Activated B cell treated with CpG ODN at 0.5 μM for 24 hours (primary cell): Measurements from ENCODE around the gene ZMYND10. TPM values are rescaled to one million over a fixed set of nuclear protein-coding genes. Genes with fewer than 3 reads are reported as not detected.

Experiments
- ATAC-seq: fragments of 200-7000 bp; cut with Tn5 transposase; one replicate; pipeline ENCODE4 v1.10.0; 2021; ENCODE audit warnings: low read depth, mild to moderate bottlenecking, moderate library complexity
- CTCF ChIA-PET: fragments of 350-600 bp; sonication (Branson Sonifier 250); formaldehyde crosslinking; loops from one replicate; lab custom pipeline; 2021; ENCODE audit warnings: antibody characterized with exemption; lab: Charles Lee
- POLR2A ChIA-PET: fragments of 350-600 bp; sonication (Branson Sonifier 250); formaldehyde crosslinking; loops from one replicate; lab custom pipeline; 2021; ENCODE audit warnings: antibody characterized with exemption; lab: Charles Lee
- DNase-seq: peaks from one replicate; pipeline ENCODE4 v3.0.0; 2022
- H3K27ac Mint-ChIP-seq: one replicate; pipeline ENCODE4 v1.8.0; 2020; ENCODE audit warnings: mixed read lengths
- H3K27me3 Mint-ChIP-seq: one replicate; pipeline ENCODE4 v1.8.0; 2021; ENCODE audit warnings: mixed read lengths
- H3K36me3 Mint-ChIP-seq: one replicate; pipeline ENCODE4 v1.8.0; 2021; ENCODE audit warnings: low read depth, mixed read lengths
- H3K4me1 Mint-ChIP-seq: one replicate; pipeline ENCODE4 v1.8.0; 2021; ENCODE audit warnings: mixed read lengths
- H3K4me3 Mint-ChIP-seq: one replicate; pipeline ENCODE4 v1.8.0; 2020; ENCODE audit warnings: mild to moderate bottlenecking, mixed read lengths
- H3K9me3 Mint-ChIP-seq: one replicate; pipeline ENCODE4 v1.8.0; 2020; ENCODE audit warnings: mixed read lengths
- intact Hi-C: fragments of 100-400 bp; cut with micrococcal nuclease; formaldehyde crosslinking; loops from one replicate; pipeline ENCODE4 v1.15.1; 2024
- total RNA-seq: library from RNA; stranded (reverse); gene quantifications from 2 replicates; pipeline ENCODE4 v1.2.3, GENCODE V29; 2022
- TF ChIP-seq, protein P1 (sequence below): fragments of 200-600 bp; IDR thresholded peaks from one replicate; pipeline ENCODE4 v1.8.0; 2022; ENCODE audit warnings: antibody characterized with exemption, mild to moderate bottlenecking

Gene ZMYND10
- total RNA-seq, 1 donor from 2014 or later = 0.64 TPM

DNA sequence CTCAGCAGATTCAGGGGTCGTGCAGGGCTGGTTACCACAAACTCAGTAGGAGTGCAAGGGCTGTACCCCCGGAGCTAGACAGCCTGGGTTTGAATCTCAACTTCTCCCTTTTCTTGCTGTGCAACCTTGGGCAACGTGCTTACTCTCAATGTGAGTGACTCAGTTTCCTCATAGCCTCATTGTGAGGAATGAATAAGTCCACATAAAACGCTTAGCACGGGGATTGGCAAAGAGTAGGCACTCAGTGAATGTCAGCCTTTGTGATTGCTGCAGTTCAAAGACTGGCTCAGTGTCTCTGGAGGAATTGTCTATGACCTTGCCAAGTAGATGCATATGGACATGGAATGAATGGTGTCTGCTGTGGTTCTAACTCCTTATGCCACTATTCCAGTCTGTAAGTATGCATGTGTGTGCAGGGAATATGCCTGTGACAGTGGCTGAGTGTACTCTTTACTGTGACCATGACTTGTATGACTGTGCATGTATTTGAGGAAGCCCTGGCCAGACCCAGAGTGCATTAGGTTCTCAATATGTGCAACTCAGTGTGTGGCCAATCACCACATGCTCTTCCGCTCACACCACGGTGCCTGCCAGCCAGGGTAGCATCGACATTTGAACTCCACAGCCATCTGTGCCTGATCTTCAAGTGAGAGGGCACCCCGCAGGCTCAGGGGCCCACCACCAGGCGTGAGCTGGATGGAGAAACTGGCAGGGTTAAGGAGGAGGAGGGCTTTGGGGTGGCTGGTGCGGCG lies 45.4 kb downstream of the ZMYND10 start:
- intact Hi-C loops = loop anchor here (1.0 to 10.0 kb wide), 10 partner anchors 21 to 1275 kb away; partner anchors contain the start of genes APEH, HEMK1, IMPDH2 and INKA1
- ATAC-seq (no peak), DNase-seq (no peak)
- TF ChIP-seq, protein P1, sequence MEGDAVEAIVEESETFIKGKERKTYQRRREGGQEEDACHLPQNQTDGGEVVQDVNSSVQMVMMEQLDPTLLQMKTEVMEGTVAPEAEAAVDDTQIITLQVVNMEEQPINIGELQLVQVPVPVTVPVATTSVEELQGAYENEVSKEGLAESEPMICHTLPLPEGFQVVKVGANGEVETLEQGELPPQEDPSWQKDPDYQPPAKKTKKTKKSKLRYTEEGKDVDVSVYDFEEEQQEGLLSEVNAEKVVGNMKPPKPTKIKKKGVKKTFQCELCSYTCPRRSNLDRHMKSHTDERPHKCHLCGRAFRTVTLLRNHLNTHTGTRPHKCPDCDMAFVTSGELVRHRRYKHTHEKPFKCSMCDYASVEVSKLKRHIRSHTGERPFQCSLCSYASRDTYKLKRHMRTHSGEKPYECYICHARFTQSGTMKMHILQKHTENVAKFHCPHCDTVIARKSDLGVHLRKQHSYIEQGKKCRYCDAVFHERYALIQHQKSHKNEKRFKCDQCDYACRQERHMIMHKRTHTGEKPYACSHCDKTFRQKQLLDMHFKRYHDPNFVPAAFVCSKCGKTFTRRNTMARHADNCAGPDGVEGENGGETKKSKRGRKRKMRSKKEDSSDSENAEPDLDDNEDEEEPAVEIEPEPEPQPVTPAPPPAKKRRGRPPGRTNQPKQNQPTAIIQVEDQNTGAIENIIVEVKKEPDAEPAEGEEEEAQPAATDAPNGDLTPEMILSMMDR = no peak
- H3K9me3 Mint-ChIP-seq = no peaks in the 10 kb centered on the region
- peaks cover 34% of the 10 kb centered on the region for H3K4me1 Mint-ChIP-seq
- H3K27me3 Mint-ChIP-seq = no peaks in the 10 kb centered on the region
- peak overlapping the region; percentile 98 for H3K4me3 Mint-ChIP-seq
- POLR2A ChIA-PET = interaction anchor here (0.6 to 3.4 kb wide), 16 partner anchors 17 to 1207 kb away, joined by 3 to 62 read pairs (median 6); partner anchors contain the start of genes CYB561D2, DAG1, GNAI2 and HEMK1
- CTCF ChIA-PET = interaction anchor here (0.9 to 1.8 kb wide), 5 partner anchors 14 to 106 kb away, joined by 3 to 9 read pairs (median 5); partner anchors contain the start of gene HYAL2
- peak overlapping the region; percentile 98 for H3K27ac Mint-ChIP-seq
- H3K36me3 Mint-ChIP-seq = peaks cover 6% of the 10 kb centered on the region

DNA sequence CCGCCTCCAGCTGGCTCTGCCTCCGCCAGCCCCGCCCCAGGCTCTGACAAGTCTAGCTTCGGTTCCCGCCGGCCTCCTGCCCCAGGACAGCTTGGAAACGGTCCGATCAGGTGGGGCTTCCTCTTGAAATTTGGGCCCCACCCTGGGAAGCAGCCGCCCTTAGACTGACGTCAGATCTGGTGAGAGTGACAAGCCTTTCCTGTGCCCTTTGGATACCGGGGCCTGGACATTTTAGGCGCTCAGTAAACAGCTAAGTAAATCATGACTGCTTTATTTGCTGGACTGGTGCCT lies 45.9 kb downstream of the ZMYND10 start:
- Mint-ChIP-seq H3K9me3 (no peaks in the 10 kb centered on the region), H3K27ac (peak overlapping the region; percentile 98), H3K27me3 (no peaks in the 10 kb centered on the region), H3K36me3 (peaks cover 6% of the 10 kb centered on the region), H3K4me1 (peaks cover 30% of the 10 kb centered on the region), H3K4me3 (peak overlapping the region; percentile 98)
- no peak for ATAC-seq
- DNase-seq = no peak
- CTCF ChIA-PET = interaction anchor here (0.6 to 1.8 kb wide), 8 partner anchors 15 to 105 kb away, joined by 3 to 9 read pairs (median 4); partner anchors contain the start of gene HYAL2
- TF ChIP-seq, protein P1 = no peak
- intact Hi-C loops = loop anchor here (1.0 to 10.0 kb wide), 10 partner anchors 22 to 1275 kb away; partner anchors contain the start of genes APEH, HEMK1, IMPDH2 and INKA1
- POLR2A ChIA-PET = interaction anchor here (0.6 to 3.4 kb wide), 19 partner anchors 14 to 1206 kb away, joined by 3 to 62 read pairs (median 4); partner anchors contain the start of genes CISH, CYB561D2, DAG1 and GNAI2

DNA sequence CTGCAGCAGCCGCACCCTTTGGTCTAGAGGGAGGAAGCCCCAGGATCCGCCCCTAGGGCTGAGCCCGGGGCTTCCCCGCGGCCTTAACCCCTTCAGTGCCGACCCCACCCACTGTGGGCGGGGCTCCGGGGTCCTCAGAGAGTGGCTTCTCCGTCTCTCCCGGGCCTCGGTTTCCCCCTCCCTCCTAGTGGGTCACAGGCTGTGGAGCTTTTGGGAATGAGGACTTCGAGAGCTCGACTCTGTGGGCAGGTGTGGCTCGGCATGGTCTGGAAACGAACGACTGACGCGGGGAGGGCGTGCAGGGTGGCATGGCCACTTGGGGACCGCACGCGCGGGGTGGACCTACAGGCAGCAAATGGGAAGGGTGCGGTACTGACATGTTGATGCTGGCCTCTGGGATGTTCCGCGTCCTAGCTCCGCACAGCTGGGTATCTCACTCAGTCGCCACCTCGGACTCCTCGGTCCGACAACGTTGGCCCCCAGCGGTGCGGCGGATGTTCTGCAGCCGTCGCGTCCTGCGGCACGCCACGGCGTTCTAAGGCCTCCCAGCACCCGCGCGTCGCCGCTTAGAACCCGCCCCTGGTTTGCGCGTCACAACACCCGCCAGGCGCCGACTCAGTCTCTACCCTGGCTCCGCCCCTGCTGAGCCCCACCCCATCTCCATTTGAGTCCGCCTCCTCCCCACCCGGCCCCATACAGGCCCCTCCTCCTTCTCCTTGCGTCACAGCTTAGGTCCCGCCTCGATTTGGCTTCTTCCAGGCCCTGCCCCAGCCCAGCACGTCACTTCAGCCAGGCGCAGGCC lies 46.5 kb downstream of the ZMYND10 start, which contains the start of the genes HYAL3 and NAA80:
TSS of gene HYAL3 (minus strand) at position 570 of the 802 bp plus-strand sequence. CDS start 3,803 bp downstream, outside the sequence.
TSS of gene NAA80 (minus strand) at position 570 of the 802 bp plus-strand sequence. CDS start 1,942 bp downstream, outside the sequence.
- ATAC-seq = peak; percentile 89

DNA sequence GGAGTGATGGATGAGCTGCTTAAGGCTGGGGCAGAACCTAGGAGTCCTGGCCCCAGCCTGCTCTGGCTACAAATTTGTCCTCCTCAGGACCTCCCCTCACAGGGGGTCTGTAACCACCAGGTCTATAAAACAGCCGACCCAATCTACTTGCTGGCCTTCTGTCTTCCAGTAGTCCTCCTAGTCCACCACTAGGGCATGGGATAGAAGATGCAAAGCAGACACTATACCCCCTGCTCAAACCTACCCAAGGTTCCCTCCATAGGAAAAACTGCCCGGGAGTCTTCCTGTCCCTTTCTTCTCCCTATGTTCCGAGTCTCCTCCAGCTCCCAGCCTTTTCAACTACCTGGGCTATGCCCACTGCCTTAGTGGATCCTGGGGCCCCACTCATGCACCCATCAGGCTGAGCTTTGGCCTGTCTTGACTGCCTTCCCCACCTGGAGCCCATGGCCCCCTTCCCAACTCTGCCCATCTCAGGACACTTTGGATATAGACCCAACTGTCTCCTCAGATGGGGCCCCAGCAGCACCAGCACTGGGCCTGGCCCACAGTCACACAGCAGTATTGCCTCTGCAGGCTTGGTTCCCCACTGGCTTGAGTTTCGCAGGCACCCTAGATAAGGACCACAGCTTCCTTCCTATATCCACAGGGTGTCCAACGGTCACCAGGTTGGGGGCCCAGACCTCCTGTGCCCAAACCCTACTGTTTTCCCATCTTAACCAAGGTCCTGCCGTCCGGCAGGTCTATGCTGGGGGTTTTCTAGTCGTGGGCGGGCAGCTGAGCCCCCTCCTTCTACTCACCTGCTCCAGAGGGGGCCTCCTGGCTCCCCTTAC lies 47.4 kb downstream of the ZMYND10 start:
- intact Hi-C loops = loop anchor here (2.0 to 10.0 kb wide), 5 partner anchors 71 to 1273 kb away; partner anchors contain the start of genes APEH, HEMK1, IMPDH2 and INKA1
- H3K4me1 Mint-ChIP-seq = peaks cover 30% of the 10 kb centered on the region
- CTCF ChIA-PET = interaction anchor here (0.6 to 1.8 kb wide), 4 partner anchors 21 to 71 kb away, joined by 3 to 9 read pairs (median 4); partner anchors contain the start of gene HYAL2

More for the DNA sequence above, 46.5 kb downstream of the ZMYND10 start, which contains the start of the genes HYAL3 and NAA80:
- TF ChIP-seq, protein P1 = no peak
- H3K36me3 Mint-ChIP-seq = peaks cover 6% of the 10 kb centered on the region
- H3K4me3 Mint-ChIP-seq = peak within 1 kb of the TSS; percentile 98
- POLR2A ChIA-PET = interaction anchor here (0.6 to 3.4 kb wide), 20 partner anchors 14 to 1206 kb away, joined by 3 to 62 read pairs (median 4); partner anchors contain the start of genes CISH, CYB561D2, DAG1 and GNAI2
- peak; percentile 98 for DNase-seq
- H3K27ac Mint-ChIP-seq = peak within 1 kb of the TSS; percentile 98
- H3K4me1 Mint-ChIP-seq = peaks cover 30% of the 10 kb centered on the region
- CTCF ChIA-PET = interaction anchor here (0.6 to 1.8 kb wide), 8 partner anchors 16 to 105 kb away, joined by 3 to 9 read pairs (median 4); partner anchors contain the start of gene HYAL2
- no peaks in the 10 kb centered on the region for H3K27me3 Mint-ChIP-seq
- no peaks in the 10 kb centered on the region for H3K9me3 Mint-ChIP-seq
- intact Hi-C loops = loop anchor here (1.0 to 10.0 kb wide), 10 partner anchors 22 to 1274 kb away; partner anchors contain the start of genes APEH, HEMK1, IMPDH2 and INKA1

More for the DNA sequence above, 47.4 kb downstream of the ZMYND10 start:
- DNase-seq (no peak), ATAC-seq (no peak)
- H3K27ac Mint-ChIP-seq = peak overlapping the region; percentile 98
- no peaks in the 10 kb centered on the region for H3K27me3 Mint-ChIP-seq
- POLR2A ChIA-PET = interaction anchor here (0.9 to 3.4 kb wide), 10 partner anchors 15 to 828 kb away, joined by 3 to 62 read pairs (median 8); partner anchors contain the start of genes CISH, CYB561D2, DAG1 and HYAL2
- peak overlapping the region; percentile 98 for H3K4me3 Mint-ChIP-seq
- H3K36me3 Mint-ChIP-seq = peaks cover 6% of the 10 kb centered on the region
- H3K9me3 Mint-ChIP-seq = no peaks in the 10 kb centered on the region
- TF ChIP-seq, protein P1 = no peak
